ENCODE results near the gene PNPLA2. TPM values are rescaled to one million over a fixed set of nuclear protein-coding genes. Genes with fewer than 3 reads are reported as not detected.

Gene PNPLA2
- total and polyA plus RNA-seq, 2 of the 8 experiments (the other 6 are each of a cell fraction or from before 2014, with no cell fraction given): 30.9 to 62.1 TPM

DNA sequence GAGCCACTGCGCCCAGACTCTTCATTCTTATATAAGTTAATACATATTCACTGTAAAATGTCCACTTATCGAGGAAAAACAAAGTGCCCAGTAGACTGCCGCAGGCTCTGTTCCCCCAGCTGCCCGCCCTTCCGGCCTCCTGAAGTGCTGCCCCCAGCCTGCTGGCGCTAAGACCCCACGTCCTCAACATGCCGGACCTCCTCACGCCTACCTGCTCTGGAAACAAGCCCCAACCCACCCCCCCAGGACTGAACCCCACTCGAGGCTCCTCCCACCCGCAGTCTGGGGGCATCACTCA lies 42.5 kb upstream of the PNPLA2 start:
- H3K23me2 ChIP-seq (ENCODE audit: low read depth, low read length): peaks cover 13% of the 10 kb centered on the region; the same call in 1 of the 2 replicates
- H3K4me1 ChIP-seq (replicated peaks in 1 of 4; ENCODE audit: control insufficient read depth in 3 of 4, insufficient read depth in 4 of 4, low read length in 3 of 4): peaks cover 0 to 15% (median 7%) of the 10 kb centered on the region in 4 experiments; a peak in 6 of 7 replicates
- no peak overlapping the region for H3K14ac ChIP-seq (ENCODE audit: insufficient read length)
- H2AFZ ChIP-seq (ENCODE audit: low read length): no peak overlapping the region
- peaks cover 18 to 31% of the 10 kb centered on the region in 2 experiments for H4K20me1 ChIP-seq (replicated peaks in 1 of 2; ENCODE audit: control insufficient read depth in 1 of 2, insufficient read depth in 2 of 2, low read length in 2 of 2)
- H2AK5ac ChIP-seq (ENCODE audit: low read depth, low read length): no peak overlapping the region
- FAIRE-seq (no peak), DNase-seq (ENCODE audit: low read depth in 1 of 2, low spot score in 2 of 2) (peak in 1 of 2 experiments; percentile 50)
- no peak overlapping the region; a peak in 4 of 7 replicates for H3K9ac ChIP-seq (replicated peaks in 1 of 4; ENCODE audit: extremely low read depth in 1 of 4, low read depth in 3 of 4, low read length in 3 of 4)
- H4K91ac ChIP-seq (replicated peaks; ENCODE audit: insufficient read length, low read length): peak overlapping the region; percentile 45
- WGBS, 2 experiments (ENCODE audit: extremely low coverage in 1 of 2, insufficient coverage in 1 of 2, insufficient read length in 1 of 2, insufficient replicate concordance in 2 of 2, low coverage in 1 of 2, low lambda C conversion rate in 2 of 2, missing lambda C conversion rate in 1 of 2): 43% methylated on average over 7 of the region's 11 CpGs; no CpG with 5 or more reads in 1 of the 2 experiments
- peaks cover 7 to 43% of the 10 kb centered on the region in 2 experiments; a peak in 3 of 4 replicates for H3K79me2 ChIP-seq (ENCODE audit: control insufficient read depth in 1 of 2, insufficient read depth in 2 of 2, low read length in 2 of 2)
- H3K27ac ChIP-seq (ENCODE audit: low read depth, low read length): no peak overlapping the region
- H3K18ac ChIP-seq (ENCODE audit: extremely low read depth, low read length): peak overlapping the region; percentile 81; the same call in 1 of the 2 replicates
- POLR2A ChIA-PET (ENCODE audit: partially characterized antibody): interaction anchor here (0.5 to 35.3 kb wide), 16 partner anchors 10 to 278 kb away, joined by 3 to 636 read pairs (median 5); partner anchors contain the start of genes CEND1, PNPLA2, RPLP2 and TALDO1
- H3K4me2 ChIP-seq (ENCODE audit: insufficient read depth in 1 of 2, low read depth in 2 of 2, low read length in 2 of 2): peak overlapping the region; percentile 82 to 86
- no peak overlapping the region for H2BK15ac ChIP-seq (ENCODE audit: low read length)
- CTCF ChIA-PET (ENCODE audit: partially characterized antibody): interaction anchor here (0.6 to 2.9 kb wide), 12 partner anchors 10 to 923 kb away, joined by 3 to 15 read pairs (median 4); no protein-coding TSS in a partner anchor
- peaks cover 3 to 11% (median 5%) of the 10 kb centered on the region in 4 experiments; a peak in 4 of 8 replicates for H3K36me3 ChIP-seq (ENCODE audit: control insufficient read depth in 2 of 4, insufficient read depth in 4 of 4, low read length in 3 of 4)
- peak overlapping the region; percentile 63 for H4K5ac ChIP-seq (ENCODE audit: insufficient read length, low read depth, low read length)
- H2BK12ac ChIP-seq (ENCODE audit: low read depth, low read length): no peak overlapping the region
- no peaks in the 10 kb centered on the region for H3K27me3 ChIP-seq (replicated peaks in 1 of 4; ENCODE audit: control insufficient read depth in 3 of 4, extremely low read depth in 1 of 4, insufficient read depth in 3 of 4, low read length in 3 of 4)
- peak overlapping the region; percentile 36 for H3K4ac ChIP-seq (replicated peaks; ENCODE audit: insufficient read length, low read depth, low read length)
- H3K23ac ChIP-seq (ENCODE audit: insufficient read length): no peak overlapping the region
- H2BK120ac ChIP-seq (replicated peaks; ENCODE audit: low read depth, low read length): no peak overlapping the region
- H3K4me3 ChIP-seq (ENCODE audit: extremely low read depth in 1 of 4, insufficient read depth in 2 of 4, low read depth in 3 of 4, low read length in 4 of 4): peak overlapping the region; percentile 77 to 91 (median 85)
- H2BK20ac ChIP-seq (ENCODE audit: low read length): no peak overlapping the region
- no peaks in the 10 kb centered on the region for H3K9me3 ChIP-seq (ENCODE audit: insufficient read depth in 2 of 2, low read depth in 1 of 2, low read length in 1 of 2)
- 0 out of 2 replicates have a peak overlapping the region, but pooled peaks have one; percentile 77 for H2BK5ac ChIP-seq (ENCODE audit: low read depth, low read length)
- peak overlapping the region; percentile 92 for H3K56ac ChIP-seq (replicated peaks; ENCODE audit: insufficient read length, low read depth, low read length)
- peak overlapping the region; percentile 62; the same call in 1 of the 2 replicates for H4K8ac ChIP-seq (ENCODE audit: extremely low read depth, insufficient read depth, low read length)
- 0 out of 2 replicates have a peak, but pooled peaks cover 6% of the 10 kb centered on the region for H3K79me1 ChIP-seq (ENCODE audit: low read depth, low read length)
- TF ChIP-seq, protein P1, sequence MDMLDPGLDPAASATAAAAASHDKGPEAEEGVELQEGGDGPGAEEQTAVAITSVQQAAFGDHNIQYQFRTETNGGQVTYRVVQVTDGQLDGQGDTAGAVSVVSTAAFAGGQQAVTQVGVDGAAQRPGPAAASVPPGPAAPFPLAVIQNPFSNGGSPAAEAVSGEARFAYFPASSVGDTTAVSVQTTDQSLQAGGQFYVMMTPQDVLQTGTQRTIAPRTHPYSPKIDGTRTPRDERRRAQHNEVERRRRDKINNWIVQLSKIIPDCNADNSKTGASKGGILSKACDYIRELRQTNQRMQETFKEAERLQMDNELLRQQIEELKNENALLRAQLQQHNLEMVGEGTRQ (IDR thresholded peaks at IDR 0.05; ENCODE audit: low read length): no peak
- no peak for TF ChIP-seq RFX5 (IDR thresholded peaks at IDR 0.05; ENCODE audit: borderline replicate concordance, low read depth, low read length)
- TF ChIP-seq TAF1 (IDR thresholded peaks at IDR 0.05; ENCODE audit: low read depth, low read length): no peak
- no peak for TF ChIP-seq CEBPB (IDR thresholded peaks at IDR 0.05; ENCODE audit: low read depth, low read length)
- no peak for TF ChIP-seq POLR2A (IDR thresholded peaks at IDR 0.05; ENCODE audit: control extremely low read depth in 1 of 2, low read depth in 2 of 2, low read length in 2 of 2)
- no peak for TF ChIP-seq NANOG (IDR thresholded peaks at IDR 0.05; ENCODE audit: insufficient read depth, low read depth, low read length, poor library complexity, severe bottlenecking)
- TF ChIP-seq TAF7 (optimal IDR thresholded peaks at IDR 0.05; ENCODE audit: borderline replicate concordance, low read depth, low read length): no peak
- TF ChIP-seq NRF1 (IDR thresholded peaks at IDR 0.05; ENCODE audit: low read depth, low read length): no peak
- no peak for TF ChIP-seq CBX5 (IDR thresholded peaks at IDR 0.05; ENCODE audit: low read depth, low read length)
- no peak for TF ChIP-seq POU5F1 (IDR thresholded peaks at IDR 0.05; ENCODE audit: low read depth, low read length)
- TF ChIP-seq EZH2 (IDR thresholded peaks at IDR 0.05; ENCODE audit: low read depth, low read length, severe bottlenecking): no peak
- TF ChIP-seq BCL11A (IDR thresholded peaks at IDR 0.05; ENCODE audit: low read depth in 2 of 2, low read length in 2 of 2): no peak

All from H1 (cell line).